Sigmoid colon (tissue), 7 donors: Measurements from ENCODE around the gene LSM14A. TPM values are rescaled to one million over a fixed set of nuclear protein-coding genes. Genes with fewer than 3 reads are reported as not detected.

Experiments
- DNase-seq: peaks from one replicate; pipeline ENCODE4 v3.0.0-alpha.2; 2019
- H3K27ac ChIP-seq, 4 donors: fragments of 200-600 bp; sonication (generic); one replicate each; pipeline ENCODE4 v1.5.1; 2016 to 2019; ENCODE audit warnings: mild to moderate bottlenecking in 1 of 4
- H3K27me3 ChIP-seq, 3 donors: fragments of 200-600 bp; sonication (generic); one replicate each; pipeline ENCODE4 v1.5.1; 2019; ENCODE audit warnings: mild to moderate bottlenecking in 1 of 3
- H3K36me3 ChIP-seq, 4 donors: fragments of 200-600 bp; sonication (generic); one replicate each; pipeline ENCODE4 v1.5.1; 2016 to 2019
- H3K4me1 ChIP-seq, 4 donors: fragments of 200-600 bp; sonication (generic); one replicate each; pipeline ENCODE4 v1.5.1; 2017 to 2019
- H3K4me3 ChIP-seq, 4 donors: fragments of 200-600 bp; sonication (generic); one replicate each; pipeline ENCODE4 v1.5.1; 2017 to 2019; ENCODE audit warnings: mild to moderate bottlenecking in 2 of 4, moderate library complexity in 1 of 4
- H3K9me3 ChIP-seq, 4 donors: fragments of 200-600 bp in 3 of 4; sonication (generic) in 3 of 4; one replicate each; pipeline versions ENCODE4 v1.5.1 to v1.6.1; 2013 to 2019
- CTCF ChIP-seq, 4 experiments: fragments of 450-650 bp in 3 of 4; fragments of 200-600 bp in 1 of 4; IDR thresholded peaks; one replicate each; pipeline ENCODE4 v1.5.1; 2016 to 2019; ENCODE audit warnings: antibody characterized with exemption in 4 of 4, mild to moderate bottlenecking in 3 of 4, moderate library complexity in 2 of 4
- EP300 ChIP-seq, 4 donors: sonication (generic); formaldehyde crosslinking; IDR thresholded peaks; one replicate each; pipeline ENCODE4 v1.6.1; 2017; ENCODE audit warnings: antibody characterized with exemption in 4 of 4
- POLR2A ChIP-seq, 2 donors: fragments of 450-650 bp; IDR thresholded peaks; one replicate each; pipeline ENCODE4 v1.6.1; 2016; ENCODE audit warnings: antibody characterized with exemption in 2 of 2, mild to moderate bottlenecking in 2 of 2, moderate library complexity in 2 of 2
- POLR2AphosphoS5 ChIP-seq, 4 donors: sonication (generic); formaldehyde crosslinking; IDR thresholded peaks; one replicate each; pipeline ENCODE4 v1.6.1; 2017; ENCODE audit warnings: antibody characterized with exemption in 4 of 4
- WGBS, 2 donors: extraction: QIAGEN DNeasy Blood & Tissue Kit; methylation state at CpG; one replicate each; pipeline ENCODE4 v1.1.7; 2013; 5-methylcytosine and 5-hydroxymethylcytosine counted together
- intact Hi-C: fragments of 100-400 bp; cut with DNase I; formaldehyde crosslinking; loops from one replicate; pipeline ENCODE4 v1.15.1; 2023
- polyA plus RNA-seq, 3 donors: library from polyadenylated mRNA; stranded (reverse); fragments of 200-250 nt; gene quantifications; one replicate each; pipeline ENCODE4 v1.2.3, GENCODE V29; 2013
- total RNA-seq, 4 donors: library from RNA; depleted of rRNA; stranded (reverse); fragments of >200 nt; gene quantifications; one replicate each; pipeline ENCODE4 v1.1.0, GENCODE V29; 2016
- donor health status: healthy with polysubstance abuse.
- donor health status: Bipolar disorder and iron deficiency.
- donor health status: healthy.

The LSM14A gene
- total and polyA plus RNA-seq, 7 donors = 66.6 to 149 (median 104) TPM

- H3K9me3 ChIP-seq = no peaks in the 10 kb centered on the region
- no peak overlapping the region for H3K4me3 ChIP-seq
- peaks cover 0 to 38% (median 27%) of the 10 kb centered on the region in 4 donors for H3K4me1 ChIP-seq
- intact Hi-C loops = no loop called here
- H3K36me3 ChIP-seq = no peaks in the 10 kb centered on the region
- WGBS, 2 donors = 76 to 88% methylated on average over 8 of the region's 8 CpGs
- H3K27ac ChIP-seq = no peak overlapping the region
- DNase-seq = no peak
- TF ChIP-seq CTCF (IDR thresholded peaks at IDR 0.05) (no peak), EP300 (IDR thresholded peaks at IDR 0.05) (no peak), POLR2AphosphoS5 (IDR thresholded peaks at IDR 0.05) (no peak), POLR2A (IDR thresholded peaks at IDR 0.05) (no peak)
- no peaks in the 10 kb centered on the region for H3K27me3 ChIP-seq
Measured at GRCh38 chr19:34263745-34264237, 91.5 kb downstream of the LSM14A start.

- no peak overlapping the region for H3K4me3 ChIP-seq
- WGBS, 2 donors = 80% methylated on average over 6 of the region's 6 CpGs
- no peak for DNase-seq
- peaks cover 0 to 38% (median 19%) of the 10 kb centered on the region in 4 donors for H3K4me1 ChIP-seq
- intact Hi-C loops = no loop called here
- TF ChIP-seq CTCF (IDR thresholded peaks at IDR 0.05) = no peak
- peak in 2 of 4 donors; percentile 15 to 36 for TF ChIP-seq POLR2AphosphoS5 (IDR thresholded peaks at IDR 0.05)
- no peaks in the 10 kb centered on the region for H3K36me3 ChIP-seq
- no peaks in the 10 kb centered on the region for H3K27me3 ChIP-seq
- H3K9me3 ChIP-seq = no peaks in the 10 kb centered on the region
- peak overlapping the region in 3 of 4 donors; percentile 8 to 59 (median 25) for H3K27ac ChIP-seq
Measured at GRCh38 chr19:34265221-34265650, 92.9 kb downstream of the LSM14A start.

- 71 to 72% methylated on average over 8 of the region's 8 CpGs for WGBS, 2 donors
- H3K36me3 ChIP-seq = no peaks in the 10 kb centered on the region
- peaks cover 0 to 35% (median 9%) of the 10 kb centered on the region in 4 donors for H3K4me1 ChIP-seq
Measured at GRCh38 chr19:34269081-34269480, 96.8 kb downstream of the LSM14A start.

GRCh38 chr19:34269489-34269888 is 97.2 kb downstream of the LSM14A start:
- H3K27ac ChIP-seq = peak overlapping the region in 3 of 4 donors; percentile 19 to 69 (median 47)
- H3K9me3 ChIP-seq = no peaks in the 10 kb centered on the region
- no peaks in the 10 kb centered on the region for H3K27me3 ChIP-seq
- H3K4me1 ChIP-seq = peaks cover 0 to 37% (median 11%) of the 10 kb centered on the region in 4 donors
- intact Hi-C loops = no loop called here
- no peak overlapping the region for H3K4me3 ChIP-seq
- H3K36me3 ChIP-seq = no peaks in the 10 kb centered on the region
- TF ChIP-seq CTCF (IDR thresholded peaks at IDR 0.05) (no peak), POLR2A (IDR thresholded peaks at IDR 0.05) (no peak), POLR2AphosphoS5 (IDR thresholded peaks at IDR 0.05) (no peak), EP300 (IDR thresholded peaks at IDR 0.05) (no peak)
- WGBS, 2 donors = 44% methylated on average over 2 of the region's 2 CpGs
- no peak for DNase-seq

More at GRCh38 chr19:34269081-34269480, 96.8 kb downstream of the LSM14A start:
- no peak for DNase-seq
- no peak overlapping the region for H3K4me3 ChIP-seq
- H3K27me3 ChIP-seq = no peaks in the 10 kb centered on the region
- TF ChIP-seq CTCF (IDR thresholded peaks at IDR 0.05) = no peak
- TF ChIP-seq POLR2AphosphoS5 (IDR thresholded peaks at IDR 0.05) = no peak
- no peak for TF ChIP-seq POLR2A (IDR thresholded peaks at IDR 0.05)
- TF ChIP-seq EP300 (IDR thresholded peaks at IDR 0.05) = no peak
- H3K9me3 ChIP-seq = no peaks in the 10 kb centered on the region
- peak overlapping the region in 3 of 4 donors; percentile 19 to 69 (median 47) for H3K27ac ChIP-seq
- intact Hi-C loops = no loop called here
